ENCODE results near the gene NPTN.

DNA sequence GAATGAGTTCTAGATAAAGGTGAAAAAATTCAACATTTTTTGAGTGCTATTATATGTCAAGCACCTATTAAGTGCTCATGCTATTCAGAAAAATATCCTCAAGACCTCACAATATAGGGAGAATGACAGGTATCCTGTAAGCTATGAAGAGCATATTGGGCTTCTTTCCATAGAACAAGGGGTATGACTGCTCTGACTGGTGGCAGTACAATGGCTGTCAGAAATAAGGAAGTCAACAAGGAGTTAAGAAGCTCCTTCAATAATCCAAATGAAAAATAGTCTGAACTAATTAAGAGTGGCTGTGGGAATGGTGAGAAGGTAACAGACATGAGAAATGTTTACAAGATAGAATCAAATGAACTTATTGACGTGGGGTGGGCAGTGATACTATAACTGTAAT, 24.7 kb downstream of the NPTN start:
- TF ChIP-seq, protein P1, sequence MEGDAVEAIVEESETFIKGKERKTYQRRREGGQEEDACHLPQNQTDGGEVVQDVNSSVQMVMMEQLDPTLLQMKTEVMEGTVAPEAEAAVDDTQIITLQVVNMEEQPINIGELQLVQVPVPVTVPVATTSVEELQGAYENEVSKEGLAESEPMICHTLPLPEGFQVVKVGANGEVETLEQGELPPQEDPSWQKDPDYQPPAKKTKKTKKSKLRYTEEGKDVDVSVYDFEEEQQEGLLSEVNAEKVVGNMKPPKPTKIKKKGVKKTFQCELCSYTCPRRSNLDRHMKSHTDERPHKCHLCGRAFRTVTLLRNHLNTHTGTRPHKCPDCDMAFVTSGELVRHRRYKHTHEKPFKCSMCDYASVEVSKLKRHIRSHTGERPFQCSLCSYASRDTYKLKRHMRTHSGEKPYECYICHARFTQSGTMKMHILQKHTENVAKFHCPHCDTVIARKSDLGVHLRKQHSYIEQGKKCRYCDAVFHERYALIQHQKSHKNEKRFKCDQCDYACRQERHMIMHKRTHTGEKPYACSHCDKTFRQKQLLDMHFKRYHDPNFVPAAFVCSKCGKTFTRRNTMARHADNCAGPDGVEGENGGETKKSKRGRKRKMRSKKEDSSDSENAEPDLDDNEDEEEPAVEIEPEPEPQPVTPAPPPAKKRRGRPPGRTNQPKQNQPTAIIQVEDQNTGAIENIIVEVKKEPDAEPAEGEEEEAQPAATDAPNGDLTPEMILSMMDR (optimal IDR thresholded peaks at IDR 0.05 in 1 of 3, IDR thresholded peaks at IDR 0.05 in 1 of 3, conservative IDR thresholded peaks at IDR 0.05 in 1 of 3; ENCODE audit: extremely low read depth in 1 of 3, insufficient read depth in 2 of 3, low read length in 3 of 3): no peak
- no peak for TF ChIP-seq EZH2 (IDR thresholded peaks at IDR 0.05; ENCODE audit: low read length)

Measured in keratinocyte (primary cell).